GM19328 (cell line): ENCODE results near the gene INTS7.

ENCODE experiments used
- ATAC-seq: cut with Tn5 transposase; IDR thresholded peaks from one replicate; pipeline ENCODE4 v1.9.1; 2021; ENCODE audit warnings: mild to moderate bottlenecking, moderate library complexity; ENCODE audit not compliant: unreplicated experiment

Gene INTS7

DNA sequence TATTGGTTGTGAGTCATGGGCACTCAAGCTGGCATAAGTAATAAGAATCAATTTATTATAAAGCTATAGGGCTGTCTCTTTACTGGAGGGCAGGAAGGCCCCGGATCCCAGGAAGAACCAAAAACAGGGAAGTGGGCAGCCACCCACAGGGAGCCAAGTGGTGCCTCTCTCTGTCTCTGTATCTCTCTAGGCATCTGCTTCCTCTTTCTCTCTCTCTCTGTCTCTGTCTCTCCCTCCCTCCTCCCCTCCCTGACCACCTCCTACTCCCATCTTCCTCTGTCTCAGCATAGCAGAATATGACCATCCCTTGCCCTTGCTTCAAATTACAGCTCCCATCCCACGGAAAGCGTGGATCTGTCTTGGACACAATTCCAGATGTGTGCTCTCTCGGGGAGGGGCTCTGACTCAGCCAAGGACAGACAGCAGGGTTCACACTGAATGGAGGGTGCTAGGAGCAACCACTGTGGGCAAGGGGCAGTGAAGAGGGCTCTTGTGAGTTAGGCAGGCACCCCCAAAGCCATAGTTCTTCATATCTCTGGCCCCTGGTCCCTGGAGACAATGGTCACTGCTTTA lies 124.4 kb downstream of the INTS7 start:
- ATAC-seq: no peak

DNA sequence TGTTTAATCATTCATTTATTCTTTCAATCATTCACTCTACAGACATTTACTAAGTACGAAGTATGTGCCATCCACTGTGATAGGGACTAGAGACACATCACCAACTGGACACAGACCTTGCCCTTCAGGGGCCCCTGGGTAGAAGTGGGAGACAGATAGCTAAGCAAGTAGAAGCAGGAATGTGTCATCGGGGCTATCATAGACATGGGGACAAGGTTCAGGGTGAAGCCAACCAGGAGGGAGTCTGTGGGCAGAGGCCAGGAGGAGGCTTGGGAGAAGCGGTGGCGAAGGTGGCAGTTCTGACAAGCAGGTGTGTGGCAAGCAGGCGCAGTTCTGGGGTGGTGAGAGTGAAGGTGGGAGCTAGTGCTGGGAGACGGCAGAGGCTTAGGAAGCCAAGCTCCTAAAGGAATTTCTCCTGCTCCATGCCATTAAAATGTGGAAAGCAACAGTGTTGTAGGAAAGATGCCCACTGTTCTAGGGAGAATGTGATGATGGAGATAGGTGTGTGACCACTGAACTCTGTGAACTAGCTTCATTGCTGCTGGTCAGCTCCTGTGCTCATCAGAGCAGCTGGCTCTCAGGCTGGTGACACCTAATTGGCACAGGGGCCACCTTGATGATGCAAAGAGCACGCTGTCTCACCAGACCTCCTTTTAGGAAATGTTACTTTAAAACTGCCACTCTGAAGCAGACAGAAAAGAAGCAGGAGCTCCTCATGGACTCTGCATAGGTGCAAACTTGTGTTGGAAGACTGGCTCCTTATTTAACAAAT lies 125.1 kb downstream of the INTS7 start:
- no peak for ATAC-seq

GRCh38 chr1:211909395-211909794 lies 126.0 kb downstream of the INTS7 start:
- no peak for ATAC-seq

GRCh38 chr1:211908951-211909350 lies 126.4 kb downstream of the INTS7 start:
- no peak for ATAC-seq

- ATAC-seq: no peak
Observed at GRCh38 chr1:211908453-211908852, 126.9 kb downstream of the INTS7 start.

- ATAC-seq: no peak
Observed at GRCh38 chr1:211903490-211904245, 131.7 kb downstream of the INTS7 start.

DNA sequence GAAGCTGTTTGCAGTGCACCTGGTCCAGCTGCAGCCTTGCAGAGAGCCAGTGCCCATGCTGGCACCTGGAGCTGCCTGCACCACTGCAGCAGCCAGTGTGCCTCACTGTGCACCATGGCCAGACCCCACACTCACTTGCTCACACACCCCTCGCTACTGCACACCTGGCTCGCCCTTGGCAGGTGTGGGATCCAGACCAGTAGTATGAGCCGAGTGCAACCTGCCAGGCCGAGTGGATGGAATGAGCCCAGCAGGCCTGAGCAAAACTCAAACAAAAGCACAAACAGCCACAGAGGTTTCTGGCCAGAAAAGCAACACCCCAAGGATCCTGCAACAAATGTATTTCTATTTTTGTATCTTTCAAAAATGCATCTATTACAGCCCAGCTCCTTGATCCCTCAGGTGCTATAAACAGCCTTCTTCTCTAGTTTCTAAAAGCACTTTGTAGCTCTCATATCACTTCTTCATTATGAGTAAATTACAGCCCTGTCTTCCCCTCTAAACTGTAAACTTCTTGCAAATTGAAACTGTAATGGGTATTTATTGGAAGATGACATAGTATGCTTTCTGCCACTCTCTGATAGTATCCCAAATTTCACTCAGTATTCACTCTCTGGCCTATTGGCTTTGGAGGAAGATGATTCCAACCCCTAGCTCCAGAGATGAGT lies 132.6 kb downstream of the INTS7 start:
- no peak for ATAC-seq

GRCh38 chr1:211901945-211902344 lies 133.4 kb downstream of the INTS7 start:
- ATAC-seq: no peak

GRCh38 chr1:211900441-211900840 lies 134.9 kb downstream of the INTS7 start:
- no peak for ATAC-seq

DNA sequence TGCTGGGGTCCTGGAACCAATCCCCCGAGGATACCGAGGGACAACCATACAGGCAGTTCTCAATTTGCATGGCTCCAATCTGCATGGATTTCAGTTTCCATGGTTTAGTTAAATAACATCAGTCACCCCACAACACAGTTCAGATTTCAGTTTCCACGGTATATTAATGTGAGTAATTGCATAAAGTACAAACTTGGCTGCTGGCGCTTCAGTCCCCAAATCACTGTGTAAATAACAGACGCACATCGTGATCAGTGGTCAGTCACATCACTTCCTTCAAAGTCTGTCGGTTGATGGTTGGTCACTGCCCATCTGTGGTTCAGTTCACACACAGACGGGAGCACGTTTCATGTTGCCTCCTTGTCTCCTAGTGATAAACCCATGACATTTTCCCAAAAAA lies 138.4 kb downstream of the INTS7 start:
- no peak for ATAC-seq

DNA sequence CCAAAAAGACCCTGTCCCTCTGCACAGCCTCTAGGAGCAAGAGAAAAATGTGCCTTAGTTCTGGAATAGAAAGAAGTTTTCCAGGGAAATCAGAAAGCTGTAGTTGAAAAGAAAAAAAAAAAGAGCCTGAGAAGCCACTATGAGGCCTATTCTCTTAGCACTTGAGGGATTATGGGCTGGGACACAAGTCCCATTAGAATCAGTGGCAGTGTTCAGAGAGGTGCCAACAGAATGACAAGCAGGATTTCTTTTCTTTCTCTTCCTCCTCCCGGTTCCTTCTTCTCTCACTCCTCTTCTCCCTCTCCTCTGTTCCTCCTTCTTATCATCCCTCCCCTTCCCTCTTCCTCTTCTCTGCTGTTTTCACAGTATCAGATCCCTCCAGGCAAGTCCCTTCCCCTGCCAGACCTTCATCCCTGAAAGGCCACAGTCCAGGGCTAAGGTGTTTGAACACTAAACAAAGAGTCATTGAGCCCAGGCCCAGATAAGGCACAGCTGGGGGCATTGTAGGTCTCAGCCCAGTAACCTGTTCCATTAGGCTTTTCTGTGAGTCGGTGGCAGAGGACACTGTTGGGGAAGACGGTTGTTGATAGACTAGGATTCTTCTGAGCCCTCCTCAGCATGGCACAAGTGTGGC lies 140.1 kb downstream of the INTS7 start:
- no peak for ATAC-seq

- no peak for ATAC-seq
Observed at GRCh38 chr1:211894312-211894711, 141.0 kb downstream of the INTS7 start.

- ATAC-seq: no peak
Observed at GRCh38 chr1:211893260-211893659, 142.1 kb downstream of the INTS7 start.

GRCh38 chr1:211892577-211892976 lies 142.8 kb downstream of the INTS7 start:
- ATAC-seq: no peak

- no peak for ATAC-seq
Observed at GRCh38 chr1:211891708-211892107, 143.6 kb downstream of the INTS7 start.
